DND-41 (cell line): ENCODE measurements around the gene CKMT1B.
"Not testable (repeated sequence)": the region's sequence is repeated elsewhere in the genome, so short reads cannot be mapped to it uniquely, and the experiment has no call there.

ENCODE experiments used
- EZH2 ChIP-seq: IDR thresholded peaks from 3 replicates; pipeline ENCODE4 v1.6.1; 2012; ENCODE audit warnings: borderline replicate concordance, low read depth, mild to moderate bottlenecking, moderate library complexity, low read length, inconsistent platforms; ENCODE audit not compliant: severe bottlenecking
- TF ChIP-seq, protein P1 (sequence below): IDR thresholded peaks from 2 replicates; pipeline ENCODE4 v1.5.1; 2012; ENCODE audit warnings: borderline replicate concordance, low read length, moderate library complexity, mild to moderate bottlenecking; ENCODE audit not compliant: poor library complexity, severe bottlenecking; ENCODE audit errors: extremely low read depth

DNA sequence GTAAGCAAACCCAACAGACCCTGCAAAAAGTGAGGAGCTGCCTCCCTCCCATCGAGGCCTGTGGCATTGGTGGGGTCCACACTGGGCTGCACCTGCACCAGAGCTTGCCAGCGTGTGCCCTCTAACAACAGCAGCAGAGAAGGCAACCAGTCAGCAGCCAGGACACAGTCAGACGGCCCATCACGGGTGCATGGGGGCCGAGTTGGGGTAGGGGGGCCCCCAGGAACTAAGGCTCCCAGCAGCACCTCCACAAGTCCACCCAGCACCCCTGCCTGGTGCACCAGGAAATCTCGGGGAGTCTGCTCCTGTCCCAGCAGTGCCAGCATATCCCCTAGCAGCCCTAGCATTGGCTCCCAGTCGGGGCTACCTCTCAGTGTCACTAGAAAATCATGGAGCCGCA lies 23.9 kb downstream of the CKMT1B start:
- TF ChIP-seq, protein P1, sequence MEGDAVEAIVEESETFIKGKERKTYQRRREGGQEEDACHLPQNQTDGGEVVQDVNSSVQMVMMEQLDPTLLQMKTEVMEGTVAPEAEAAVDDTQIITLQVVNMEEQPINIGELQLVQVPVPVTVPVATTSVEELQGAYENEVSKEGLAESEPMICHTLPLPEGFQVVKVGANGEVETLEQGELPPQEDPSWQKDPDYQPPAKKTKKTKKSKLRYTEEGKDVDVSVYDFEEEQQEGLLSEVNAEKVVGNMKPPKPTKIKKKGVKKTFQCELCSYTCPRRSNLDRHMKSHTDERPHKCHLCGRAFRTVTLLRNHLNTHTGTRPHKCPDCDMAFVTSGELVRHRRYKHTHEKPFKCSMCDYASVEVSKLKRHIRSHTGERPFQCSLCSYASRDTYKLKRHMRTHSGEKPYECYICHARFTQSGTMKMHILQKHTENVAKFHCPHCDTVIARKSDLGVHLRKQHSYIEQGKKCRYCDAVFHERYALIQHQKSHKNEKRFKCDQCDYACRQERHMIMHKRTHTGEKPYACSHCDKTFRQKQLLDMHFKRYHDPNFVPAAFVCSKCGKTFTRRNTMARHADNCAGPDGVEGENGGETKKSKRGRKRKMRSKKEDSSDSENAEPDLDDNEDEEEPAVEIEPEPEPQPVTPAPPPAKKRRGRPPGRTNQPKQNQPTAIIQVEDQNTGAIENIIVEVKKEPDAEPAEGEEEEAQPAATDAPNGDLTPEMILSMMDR = not testable (repeated sequence)
- not testable (repeated sequence) for TF ChIP-seq EZH2
